ENCODE data around the gene WDR33. TPM values are rescaled to one million over a fixed set of nuclear protein-coding genes. Genes with fewer than 3 reads are reported as not detected.

Gene WDR33
- total and polyA plus RNA-seq, 2 of the 13 experiments (the other 11 are each of a cell fraction or from before 2014, with no cell fraction given), result 54.9 to 78.2 TPM

DNA sequence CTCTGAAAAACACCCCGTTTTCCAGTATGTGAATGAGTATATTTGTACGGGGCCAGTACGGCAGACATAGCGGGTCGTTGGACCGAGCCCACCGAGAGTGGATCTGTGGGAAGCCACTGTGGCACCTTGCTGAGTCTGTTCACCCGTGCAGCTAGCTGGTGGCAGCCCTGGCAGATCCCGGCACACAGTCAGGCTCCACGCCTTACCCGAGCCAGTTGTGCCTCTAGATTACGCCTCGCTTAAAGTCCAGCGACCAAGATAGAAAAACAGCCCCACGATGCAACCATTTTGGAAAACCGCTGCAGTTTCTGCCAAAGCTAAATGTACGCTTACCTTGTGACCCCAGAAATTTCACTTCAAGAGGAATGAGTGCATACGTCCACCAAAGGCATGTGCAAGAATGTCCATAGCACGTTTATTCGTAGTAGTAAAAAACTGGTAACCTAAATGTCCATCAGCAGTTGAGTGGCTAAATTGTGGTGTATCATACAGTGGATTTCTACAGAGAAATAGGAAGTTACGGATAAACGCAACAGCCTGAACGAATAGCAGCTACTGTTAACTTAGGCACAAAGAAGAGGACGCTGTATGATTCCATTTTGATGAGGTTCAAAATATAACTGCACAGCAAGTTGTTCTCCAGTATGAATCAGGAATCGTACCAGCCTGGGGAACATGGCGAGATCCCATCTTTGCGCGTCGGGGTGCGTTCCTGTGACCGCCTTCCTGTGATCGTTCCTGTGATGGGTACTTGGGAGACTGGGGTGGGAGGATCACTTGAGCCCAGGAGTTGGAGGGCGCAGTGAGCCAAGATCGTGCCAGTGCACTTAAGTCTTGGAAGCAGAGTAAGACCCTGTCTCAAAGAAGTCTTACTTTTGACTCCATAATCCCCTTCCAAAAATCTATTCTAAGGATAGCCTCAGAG is 688 bp upstream of the WDR33 start (continued):
- TF ChIP-seq MXD4 (CRISPR knock-in tag; IDR thresholded peaks at IDR 0.05) (no peak; the same call in 1 of the 2 replicates), HNRNPUL1 (IDR thresholded peaks at IDR 0.05; ENCODE audit: low read depth, low read length) (no peak), MIER2 (CRISPR knock-in tag; IDR thresholded peaks at IDR 0.05) (0 out of 2 replicates have a peak, but pooled peaks have one; percentile 3), CC2D1A (CRISPR knock-in tag; IDR thresholded peaks at IDR 0.05) (no peak), ZBTB7A (CRISPR knock-in tag; IDR thresholded peaks at IDR 0.05) (0 out of 2 replicates have a peak, but pooled peaks have one; percentile 11), ZNF484 (CRISPR knock-in tag; IDR thresholded peaks at IDR 0.05; ENCODE audit: borderline replicate concordance, low read depth) (no peak), ZNF766 (CRISPR knock-in tag; IDR thresholded peaks at IDR 0.05; ENCODE audit: borderline replicate concordance) (no peak), TARDBP (CRISPR knock-in tag; IDR thresholded peaks at IDR 0.05) (no peak)
- TF ChIP-seq, protein P1, sequence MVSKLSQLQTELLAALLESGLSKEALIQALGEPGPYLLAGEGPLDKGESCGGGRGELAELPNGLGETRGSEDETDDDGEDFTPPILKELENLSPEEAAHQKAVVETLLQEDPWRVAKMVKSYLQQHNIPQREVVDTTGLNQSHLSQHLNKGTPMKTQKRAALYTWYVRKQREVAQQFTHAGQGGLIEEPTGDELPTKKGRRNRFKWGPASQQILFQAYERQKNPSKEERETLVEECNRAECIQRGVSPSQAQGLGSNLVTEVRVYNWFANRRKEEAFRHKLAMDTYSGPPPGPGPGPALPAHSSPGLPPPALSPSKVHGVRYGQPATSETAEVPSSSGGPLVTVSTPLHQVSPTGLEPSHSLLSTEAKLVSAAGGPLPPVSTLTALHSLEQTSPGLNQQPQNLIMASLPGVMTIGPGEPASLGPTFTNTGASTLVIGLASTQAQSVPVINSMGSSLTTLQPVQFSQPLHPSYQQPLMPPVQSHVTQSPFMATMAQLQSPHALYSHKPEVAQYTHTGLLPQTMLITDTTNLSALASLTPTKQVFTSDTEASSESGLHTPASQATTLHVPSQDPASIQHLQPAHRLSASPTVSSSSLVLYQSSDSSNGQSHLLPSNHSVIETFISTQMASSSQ (IDR thresholded peaks at IDR 0.05; ENCODE audit: low read depth), result no peak
- TF ChIP-seq, protein P1 (CRISPR knock-in tag; IDR thresholded peaks at IDR 0.05; ENCODE audit: borderline replicate concordance), result no peak
- TF ChIP-seq, protein P2, sequence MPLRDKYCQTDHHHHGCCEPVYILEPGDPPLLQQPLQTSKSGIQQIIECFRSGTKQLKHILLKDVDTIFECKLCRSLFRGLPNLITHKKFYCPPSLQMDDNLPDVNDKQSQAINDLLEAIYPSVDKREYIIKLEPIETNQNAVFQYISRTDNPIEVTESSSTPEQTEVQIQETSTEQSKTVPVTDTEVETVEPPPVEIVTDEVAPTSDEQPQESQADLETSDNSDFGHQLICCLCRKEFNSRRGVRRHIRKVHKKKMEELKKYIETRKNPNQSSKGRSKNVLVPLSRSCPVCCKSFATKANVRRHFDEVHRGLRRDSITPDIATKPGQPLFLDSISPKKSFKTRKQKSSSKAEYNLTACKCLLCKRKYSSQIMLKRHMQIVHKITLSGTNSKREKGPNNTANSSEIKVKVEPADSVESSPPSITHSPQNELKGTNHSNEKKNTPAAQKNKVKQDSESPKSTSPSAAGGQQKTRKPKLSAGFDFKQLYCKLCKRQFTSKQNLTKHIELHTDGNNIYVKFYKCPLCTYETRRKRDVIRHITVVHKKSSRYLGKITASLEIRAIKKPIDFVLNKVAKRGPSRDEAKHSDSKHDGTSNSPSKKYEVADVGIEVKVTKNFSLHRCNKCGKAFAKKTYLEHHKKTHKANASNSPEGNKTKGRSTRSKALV (CRISPR knock-in tag; IDR thresholded peaks at IDR 0.05), result no peak
- TF ChIP-seq, protein P3, sequence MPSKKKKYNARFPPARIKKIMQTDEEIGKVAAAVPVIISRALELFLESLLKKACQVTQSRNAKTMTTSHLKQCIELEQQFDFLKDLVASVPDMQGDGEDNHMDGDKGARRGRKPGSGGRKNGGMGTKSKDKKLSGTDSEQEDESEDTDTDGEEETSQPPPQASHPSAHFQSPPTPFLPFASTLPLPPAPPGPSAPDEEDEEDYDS (CRISPR knock-in tag; IDR thresholded peaks at IDR 0.05), result no peak
- TF ChIP-seq, protein P4, sequence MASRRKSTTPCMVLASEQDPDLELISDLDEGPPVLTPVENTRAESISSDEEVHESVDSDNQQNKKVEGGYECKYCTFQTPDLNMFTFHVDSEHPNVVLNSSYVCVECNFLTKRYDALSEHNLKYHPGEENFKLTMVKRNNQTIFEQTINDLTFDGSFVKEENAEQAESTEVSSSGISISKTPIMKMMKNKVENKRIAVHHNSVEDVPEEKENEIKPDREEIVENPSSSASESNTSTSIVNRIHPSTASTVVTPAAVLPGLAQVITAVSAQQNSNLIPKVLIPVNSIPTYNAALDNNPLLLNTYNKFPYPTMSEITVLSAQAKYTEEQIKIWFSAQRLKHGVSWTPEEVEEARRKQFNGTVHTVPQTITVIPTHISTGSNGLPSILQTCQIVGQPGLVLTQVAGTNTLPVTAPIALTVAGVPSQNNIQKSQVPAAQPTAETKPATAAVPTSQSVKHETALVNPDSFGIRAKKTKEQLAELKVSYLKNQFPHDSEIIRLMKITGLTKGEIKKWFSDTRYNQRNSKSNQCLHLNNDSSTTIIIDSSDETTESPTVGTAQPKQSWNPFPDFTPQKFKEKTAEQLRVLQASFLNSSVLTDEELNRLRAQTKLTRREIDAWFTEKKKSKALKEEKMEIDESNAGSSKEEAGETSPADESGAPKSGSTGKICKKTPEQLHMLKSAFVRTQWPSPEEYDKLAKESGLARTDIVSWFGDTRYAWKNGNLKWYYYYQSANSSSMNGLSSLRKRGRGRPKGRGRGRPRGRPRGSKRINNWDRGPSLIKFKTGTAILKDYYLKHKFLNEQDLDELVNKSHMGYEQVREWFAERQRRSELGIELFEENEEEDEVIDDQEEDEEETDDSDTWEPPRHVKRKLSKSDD (CRISPR knock-in tag; IDR thresholded peaks at IDR 0.05; ENCODE audit: low read depth), result no peak; the same call in none of the 2 replicates
- TF ChIP-seq, protein P5, sequence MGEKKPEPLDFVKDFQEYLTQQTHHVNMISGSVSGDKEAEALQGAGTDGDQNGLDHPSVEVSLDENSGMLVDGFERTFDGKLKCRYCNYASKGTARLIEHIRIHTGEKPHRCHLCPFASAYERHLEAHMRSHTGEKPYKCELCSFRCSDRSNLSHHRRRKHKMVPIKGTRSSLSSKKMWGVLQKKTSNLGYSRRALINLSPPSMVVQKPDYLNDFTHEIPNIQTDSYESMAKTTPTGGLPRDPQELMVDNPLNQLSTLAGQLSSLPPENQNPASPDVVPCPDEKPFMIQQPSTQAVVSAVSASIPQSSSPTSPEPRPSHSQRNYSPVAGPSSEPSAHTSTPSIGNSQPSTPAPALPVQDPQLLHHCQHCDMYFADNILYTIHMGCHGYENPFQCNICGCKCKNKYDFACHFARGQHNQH (CRISPR knock-in tag; IDR thresholded peaks at IDR 0.05), result no peak
- TF ChIP-seq, protein P6, sequence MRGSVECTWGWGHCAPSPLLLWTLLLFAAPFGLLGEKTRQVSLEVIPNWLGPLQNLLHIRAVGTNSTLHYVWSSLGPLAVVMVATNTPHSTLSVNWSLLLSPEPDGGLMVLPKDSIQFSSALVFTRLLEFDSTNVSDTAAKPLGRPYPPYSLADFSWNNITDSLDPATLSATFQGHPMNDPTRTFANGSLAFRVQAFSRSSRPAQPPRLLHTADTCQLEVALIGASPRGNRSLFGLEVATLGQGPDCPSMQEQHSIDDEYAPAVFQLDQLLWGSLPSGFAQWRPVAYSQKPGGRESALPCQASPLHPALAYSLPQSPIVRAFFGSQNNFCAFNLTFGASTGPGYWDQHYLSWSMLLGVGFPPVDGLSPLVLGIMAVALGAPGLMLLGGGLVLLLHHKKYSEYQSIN (CRISPR knock-in tag; IDR thresholded peaks at IDR 0.05; ENCODE audit: borderline replicate concordance), result no peak
